GM12878 (cell line): ENCODE measurements around the gene COG2.

Source experiments
- E4F1 ChIP-seq: fragments of 450-650 bp; IDR thresholded peaks from 2 replicates; pipeline ENCODE4 v1.6.1; 2018; ENCODE audit warnings: borderline replicate concordance, mild to moderate bottlenecking; ENCODE audit not compliant: partially characterized antibody
- IKZF1 ChIP-seq: fragments of 450-650 bp; conservative IDR thresholded peaks from 2 replicates; pipeline ENCODE4 v1.6.1; 2017; ENCODE audit warnings: antibody characterized with exemption, mild to moderate bottlenecking
- POLR2AphosphoS2 ChIP-seq: IDR thresholded peaks from 2 replicates; pipeline ENCODE4 v1.6.1; 2011; ENCODE audit warnings: low read depth, mild to moderate bottlenecking, low read length, improper control_type of control experiment, moderate library complexity
- SIN3A ChIP-seq: IDR thresholded peaks from 2 replicates; pipeline ENCODE4 v1.6.1; 2012; ENCODE audit warnings: low read depth, low read length, improper control_type of control experiment
- SP1 ChIP-seq: IDR thresholded peaks from one replicate; pipeline ENCODE4 v1.6.1; 2011; ENCODE audit warnings: low read depth, low read length
- SRF ChIP-seq, 2 experiments: IDR thresholded peaks; 2 replicates each; pipeline ENCODE4 v1.6.1; 2011; ENCODE audit warnings: low read depth in 2 of 2, low read length in 2 of 2, mild to moderate bottlenecking in 1 of 2, moderate library complexity in 1 of 2
- USF1 ChIP-seq: IDR thresholded peaks from 2 replicates; pipeline ENCODE4 v1.6.1; 2011; ENCODE audit warnings: borderline replicate concordance, low read depth, mild to moderate bottlenecking, moderate library complexity, mixed read lengths, low read length; ENCODE audit not compliant: insufficient read depth; ENCODE audit errors: extremely low read length
- ZSCAN29 ChIP-seq: fragments of 450-650 bp; IDR thresholded peaks from 2 replicates; pipeline ENCODE4 v1.6.1; 2017; ENCODE audit warnings: mild to moderate bottlenecking, moderate library complexity
- TF ChIP-seq, protein P1 (sequence below), 3 experiments: IDR thresholded peaks in 2 of 3; conservative IDR thresholded peaks in 1 of 3; 2 replicates each; pipeline ENCODE4 v1.5.1; 2011; ENCODE audit warnings: low read depth in 3 of 3, low read length in 3 of 3, mild to moderate bottlenecking in 3 of 3, control low read depth in 2 of 3, moderate library complexity in 2 of 3, inconsistent platforms in 1 of 3, mixed read lengths in 1 of 3; ENCODE audit not compliant: control insufficient read depth in 2 of 3, insufficient read depth in 1 of 3; ENCODE audit errors: extremely low read depth in 1 of 3

- no peak for TF ChIP-seq IKZF1
- TF ChIP-seq, protein P1, sequence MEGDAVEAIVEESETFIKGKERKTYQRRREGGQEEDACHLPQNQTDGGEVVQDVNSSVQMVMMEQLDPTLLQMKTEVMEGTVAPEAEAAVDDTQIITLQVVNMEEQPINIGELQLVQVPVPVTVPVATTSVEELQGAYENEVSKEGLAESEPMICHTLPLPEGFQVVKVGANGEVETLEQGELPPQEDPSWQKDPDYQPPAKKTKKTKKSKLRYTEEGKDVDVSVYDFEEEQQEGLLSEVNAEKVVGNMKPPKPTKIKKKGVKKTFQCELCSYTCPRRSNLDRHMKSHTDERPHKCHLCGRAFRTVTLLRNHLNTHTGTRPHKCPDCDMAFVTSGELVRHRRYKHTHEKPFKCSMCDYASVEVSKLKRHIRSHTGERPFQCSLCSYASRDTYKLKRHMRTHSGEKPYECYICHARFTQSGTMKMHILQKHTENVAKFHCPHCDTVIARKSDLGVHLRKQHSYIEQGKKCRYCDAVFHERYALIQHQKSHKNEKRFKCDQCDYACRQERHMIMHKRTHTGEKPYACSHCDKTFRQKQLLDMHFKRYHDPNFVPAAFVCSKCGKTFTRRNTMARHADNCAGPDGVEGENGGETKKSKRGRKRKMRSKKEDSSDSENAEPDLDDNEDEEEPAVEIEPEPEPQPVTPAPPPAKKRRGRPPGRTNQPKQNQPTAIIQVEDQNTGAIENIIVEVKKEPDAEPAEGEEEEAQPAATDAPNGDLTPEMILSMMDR (IDR thresholded peaks at IDR 0.05 in 2 of 3, conservative IDR thresholded peaks at IDR 0.05 in 1 of 3; ENCODE audit: control insufficient read depth in 2 of 3, extremely low read depth in 1 of 3, insufficient read depth in 1 of 3, low read depth in 3 of 3, low read length in 3 of 3), result no peak
- TF ChIP-seq POLR2AphosphoS2, result no peak
- TF ChIP-seq ZSCAN29, result no peak
- TF ChIP-seq E4F1, result no peak
- no peak for TF ChIP-seq USF1
- no peak for TF ChIP-seq SP1
- no peak for TF ChIP-seq SIN3A
- no peak for TF ChIP-seq SRF (IDR thresholded peaks at IDR 0.05; ENCODE audit: low read depth in 2 of 2, low read length in 2 of 2)
Observed at GRCh38 chr1:230728710-230729392, 86.6 kb downstream of the COG2 start.
